PC-9 (cell line): Measurements from ENCODE around the gene FAH.
"Not testable (repeated sequence)": the region's sequence is repeated elsewhere in the genome, so short reads cannot be mapped to it uniquely, and the experiment has no call there.

Experiments used
- EZH2 ChIP-seq: fragments of 200-600 bp; sonication (generic); IDR thresholded peaks from 2 replicates; pipeline ENCODE4 v1.8.0; 2017; ENCODE audit warnings: antibody characterized with exemption, low read depth
- TF ChIP-seq, protein P1 (sequence below): fragments of 200-600 bp; sonication (generic); conservative IDR thresholded peaks from 2 replicates; pipeline ENCODE4 v1.6.1; 2017; ENCODE audit warnings: mixed run types, antibody characterized with exemption, mild to moderate bottlenecking, moderate library complexity

GRCh38 chr15:80127253-80127652 lies 25.5 kb upstream of the FAH start:
- TF ChIP-seq, protein P1, sequence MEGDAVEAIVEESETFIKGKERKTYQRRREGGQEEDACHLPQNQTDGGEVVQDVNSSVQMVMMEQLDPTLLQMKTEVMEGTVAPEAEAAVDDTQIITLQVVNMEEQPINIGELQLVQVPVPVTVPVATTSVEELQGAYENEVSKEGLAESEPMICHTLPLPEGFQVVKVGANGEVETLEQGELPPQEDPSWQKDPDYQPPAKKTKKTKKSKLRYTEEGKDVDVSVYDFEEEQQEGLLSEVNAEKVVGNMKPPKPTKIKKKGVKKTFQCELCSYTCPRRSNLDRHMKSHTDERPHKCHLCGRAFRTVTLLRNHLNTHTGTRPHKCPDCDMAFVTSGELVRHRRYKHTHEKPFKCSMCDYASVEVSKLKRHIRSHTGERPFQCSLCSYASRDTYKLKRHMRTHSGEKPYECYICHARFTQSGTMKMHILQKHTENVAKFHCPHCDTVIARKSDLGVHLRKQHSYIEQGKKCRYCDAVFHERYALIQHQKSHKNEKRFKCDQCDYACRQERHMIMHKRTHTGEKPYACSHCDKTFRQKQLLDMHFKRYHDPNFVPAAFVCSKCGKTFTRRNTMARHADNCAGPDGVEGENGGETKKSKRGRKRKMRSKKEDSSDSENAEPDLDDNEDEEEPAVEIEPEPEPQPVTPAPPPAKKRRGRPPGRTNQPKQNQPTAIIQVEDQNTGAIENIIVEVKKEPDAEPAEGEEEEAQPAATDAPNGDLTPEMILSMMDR, result not testable (repeated sequence)
- TF ChIP-seq EZH2, result not testable (repeated sequence)
